ENCODE data around the gene ANKRD31.
A peak's percentile ranks its signal among the peaks of the same experiment; 100 is the strongest.

Gene ANKRD31

DNA sequence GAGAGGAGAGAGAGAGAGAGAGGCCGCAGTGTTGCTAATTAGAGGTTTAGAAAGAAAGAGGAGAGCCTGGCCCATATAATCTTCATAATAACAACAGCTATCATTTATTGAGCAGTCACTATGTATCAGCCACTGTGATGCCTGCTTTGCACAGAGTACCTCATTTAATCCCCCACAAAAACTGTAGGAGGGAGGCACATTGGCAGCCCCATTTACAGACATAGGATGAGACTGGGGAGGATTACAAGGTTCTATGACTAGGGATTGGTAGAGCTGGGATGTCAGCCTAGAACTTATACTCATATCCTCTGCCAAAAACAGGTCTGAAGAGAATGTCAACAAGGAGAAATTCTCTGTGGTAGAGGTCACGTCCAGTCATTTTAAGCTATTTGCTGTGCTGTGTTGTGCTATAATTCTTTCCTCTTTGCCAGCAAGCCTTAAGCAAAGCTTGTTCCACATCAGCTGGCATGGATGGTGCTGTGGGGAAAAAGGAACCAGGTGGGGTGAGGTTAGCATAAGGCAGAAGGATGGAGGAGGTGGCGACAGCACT, 177.6 kb downstream of the ANKRD31 start:
- DNase-seq (ENCODE audit: low read depth in 3 of 3), result no peak

GRCh38 chr5:75057561-75057960, 179.1 kb downstream of the ANKRD31 start:
- DNase-seq (ENCODE audit: low read depth in 3 of 3), result no peak

- no peak for DNase-seq (ENCODE audit: low read depth in 3 of 3)
These were observed 180.9 kb downstream of the ANKRD31 start for GRCh38 chr5:75055727-75056144.

DNA sequence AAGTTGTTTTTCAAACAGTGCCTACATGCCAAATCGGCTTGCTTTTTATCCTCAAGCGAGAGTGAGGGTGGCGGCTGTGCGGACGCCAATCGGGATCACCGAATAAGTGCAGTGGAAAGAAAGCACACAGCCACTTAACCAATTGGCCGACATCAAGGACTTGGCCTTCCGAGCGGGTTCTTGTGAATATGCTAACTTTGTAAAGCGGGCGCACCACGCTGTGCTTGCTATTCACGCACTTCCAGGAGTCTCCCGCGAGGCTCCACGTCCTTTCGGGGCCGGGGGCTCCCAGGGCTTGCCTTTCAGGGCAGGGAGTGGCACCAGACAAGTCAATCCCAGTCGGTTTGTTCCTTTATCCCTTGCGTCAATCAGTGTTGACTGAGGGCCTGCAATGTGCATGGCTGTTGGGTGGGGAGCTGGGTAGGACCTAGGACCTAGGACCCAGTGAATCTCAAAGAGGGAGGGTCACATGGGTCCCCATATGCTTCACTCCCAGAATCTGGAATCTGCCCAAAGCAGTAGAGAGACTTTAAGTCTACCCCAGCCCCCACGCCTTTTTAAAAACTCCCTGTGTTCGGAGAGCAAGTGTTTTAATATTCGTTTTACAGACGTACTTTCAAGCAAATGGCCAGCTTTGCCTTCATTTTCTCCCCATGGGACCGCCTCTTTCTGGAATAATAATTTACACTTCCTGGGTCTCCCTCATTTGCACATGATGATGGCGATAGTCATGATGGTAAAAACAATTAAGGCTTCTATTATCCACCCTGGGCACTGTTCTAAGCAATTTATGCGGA, 182.3 kb downstream of the ANKRD31 start:
- no peak for DNase-seq (ENCODE audit: low read depth in 3 of 3)

GRCh38 chr5:75053304-75054133, 183.2 kb downstream of the ANKRD31 start:
- peak in 1 of 3 experiments; percentile 31 for DNase-seq (ENCODE audit: low read depth in 3 of 3)

- DNase-seq (ENCODE audit: low read depth in 3 of 3), result no peak
These were observed 183.7 kb downstream of the ANKRD31 start for GRCh38 chr5:75053054-75053303.

- peak in 1 of 3 experiments; percentile 20 for DNase-seq (ENCODE audit: low read depth in 3 of 3)
These were observed 184.3 kb downstream of the ANKRD31 start, which contains the start of gene GCNT4 for GRCh38 chr5:75052192-75053053. Gene GCNT4, minus strand, starts transcription at chr5:75052558. Its CDS starts 22,521 bp downstream, at chr5:75030037.

- peak in 1 of 3 experiments; percentile 18 for DNase-seq (ENCODE audit: low read depth in 3 of 3)
These were observed 185.4 kb downstream of the ANKRD31 start for GRCh38 chr5:75051217-75051751.

GRCh38 chr5:75050415-75050814, 186.3 kb downstream of the ANKRD31 start:
- DNase-seq (ENCODE audit: low read depth in 3 of 3), result no peak

- peak in 2 of 3 experiments; percentile 48 to 52 for DNase-seq (ENCODE audit: low read depth in 3 of 3)
These were observed 187.0 kb downstream of the ANKRD31 start for GRCh38 chr5:75049456-75050351.

GRCh38 chr5:75048457-75048953, 188.2 kb downstream of the ANKRD31 start:
- DNase-seq (ENCODE audit: low read depth in 3 of 3), result no peak

GRCh38 chr5:75047356-75047755, 189.3 kb downstream of the ANKRD31 start:
- DNase-seq (ENCODE audit: low read depth in 3 of 3), result no peak

DNA sequence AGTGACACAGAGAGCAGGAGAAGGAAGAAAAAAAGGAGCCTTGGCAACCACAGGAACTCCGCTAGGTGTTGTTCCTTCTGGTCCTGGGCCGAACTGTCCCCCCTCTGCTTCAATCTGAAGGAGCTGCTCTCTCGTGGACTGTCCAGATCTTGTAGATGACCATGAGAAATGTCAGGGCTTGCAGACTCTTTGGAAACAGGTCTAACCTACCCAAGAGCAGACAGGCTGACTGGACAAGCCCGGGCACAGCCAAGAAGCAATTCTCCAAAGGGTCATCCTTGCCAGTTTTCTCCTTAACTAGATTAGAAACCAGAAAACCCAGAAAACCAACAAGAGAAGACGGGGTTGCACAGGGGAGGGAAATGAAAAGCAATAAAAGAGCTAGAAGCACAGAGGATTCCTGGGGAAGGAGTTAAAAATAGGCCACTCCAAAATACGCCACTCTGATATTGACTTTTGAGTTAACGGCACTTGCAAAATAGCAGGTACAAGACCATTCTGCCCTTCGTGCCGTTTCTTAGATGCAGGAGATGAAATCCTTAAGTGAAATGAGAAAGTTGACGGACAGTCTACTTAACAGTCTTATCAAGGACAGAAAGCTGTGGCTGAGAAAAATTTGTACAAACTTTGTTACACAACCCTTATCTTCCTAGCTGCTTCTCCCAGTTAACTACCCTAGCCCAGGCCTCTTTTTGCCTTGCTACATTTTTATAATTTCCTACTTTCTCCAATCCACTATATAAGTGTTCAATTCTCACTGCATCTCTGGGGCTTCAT, 190.1 kb downstream of the ANKRD31 start:
- DNase-seq (ENCODE audit: low read depth in 3 of 3), result no peak

DNA sequence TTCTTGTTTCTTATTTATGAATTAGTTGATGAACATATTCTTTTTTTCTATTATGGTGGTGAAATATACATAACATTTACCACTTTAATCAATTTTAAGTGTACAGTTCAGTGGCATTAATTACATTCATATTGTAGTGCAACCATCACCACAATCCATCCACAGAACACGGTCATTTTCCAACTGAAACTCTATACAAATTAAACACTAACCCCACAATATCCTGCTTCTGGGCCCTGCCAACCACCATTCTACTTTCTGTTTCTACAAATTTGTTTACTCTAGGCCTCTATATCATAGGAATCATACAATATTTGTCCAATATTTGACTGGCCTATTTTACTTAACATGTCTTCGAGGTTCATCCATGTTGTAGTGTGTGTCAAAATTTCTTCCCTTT, 191.6 kb downstream of the ANKRD31 start:
- DNase-seq (ENCODE audit: low read depth in 3 of 3), result no peak

DNA sequence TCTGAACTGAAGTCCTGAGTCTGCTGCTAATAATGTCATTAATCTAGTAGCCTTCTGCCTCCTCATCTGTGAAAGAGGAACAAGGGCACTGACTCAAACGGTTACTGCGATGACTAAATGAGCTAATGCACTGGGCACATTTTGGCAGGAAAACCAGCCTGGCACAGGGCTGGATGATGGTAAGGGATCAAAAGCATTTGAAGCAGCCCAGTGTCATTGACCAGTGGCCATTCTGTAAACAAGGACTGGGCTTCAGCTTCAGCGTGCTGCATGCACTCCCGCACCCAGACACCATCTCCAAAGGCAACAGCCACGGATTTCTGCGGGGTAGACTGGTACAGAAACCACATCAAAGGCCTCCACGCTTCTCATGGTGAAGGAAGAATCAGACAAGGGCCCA, 192.3 kb downstream of the ANKRD31 start:
- no peak for DNase-seq (ENCODE audit: low read depth in 3 of 3)

DNA sequence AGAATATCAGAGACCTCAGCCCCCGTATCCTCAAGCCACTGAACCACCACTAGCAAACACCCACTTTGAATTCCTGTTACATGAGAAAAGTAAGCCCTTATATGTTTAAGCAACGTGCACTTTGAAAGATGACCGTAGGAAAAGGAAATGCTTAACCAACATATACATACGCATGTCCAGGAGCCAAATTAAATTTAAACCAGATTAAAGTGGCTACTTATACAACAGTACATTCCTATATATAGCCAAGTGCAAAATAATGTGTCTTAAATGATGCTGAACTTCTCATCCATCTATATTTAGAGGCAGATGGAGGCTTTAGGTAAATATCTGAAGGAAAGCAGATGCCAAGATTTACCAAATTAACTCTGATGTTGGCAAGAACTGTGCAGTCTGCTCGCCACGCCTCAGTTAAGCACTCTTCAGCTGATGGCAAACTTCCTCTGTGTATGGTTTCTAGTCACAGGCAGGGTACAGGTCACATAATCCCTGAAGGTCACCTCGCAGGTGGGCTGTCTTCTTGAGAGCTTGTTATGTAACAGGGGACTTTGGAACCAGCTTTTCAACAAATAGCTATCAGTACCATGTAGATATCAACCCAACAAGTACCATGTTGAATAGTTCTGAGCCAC, 192.9 kb downstream of the ANKRD31 start:
- no peak for DNase-seq (ENCODE audit: low read depth in 3 of 3)

DNA sequence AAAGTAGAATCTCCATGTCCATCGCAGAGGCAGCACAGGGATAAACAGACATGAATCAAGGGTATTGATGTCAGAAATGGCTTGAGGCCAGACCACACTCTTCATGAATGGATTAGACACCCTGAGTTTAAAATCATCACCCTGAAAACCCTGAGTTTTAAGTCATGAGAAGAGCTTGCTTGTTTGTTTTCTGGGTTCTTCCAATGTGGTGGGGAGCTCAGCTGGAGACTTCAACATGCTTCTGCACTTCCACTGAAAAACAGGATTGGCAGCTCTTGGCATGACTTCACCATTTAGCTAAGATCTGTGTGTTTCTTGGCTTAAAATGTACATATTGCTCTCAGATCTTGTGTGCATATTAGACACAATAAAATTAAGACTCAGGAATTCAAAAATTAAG, 194.2 kb downstream of the ANKRD31 start:
- no peak for DNase-seq (ENCODE audit: low read depth in 3 of 3)

DNA sequence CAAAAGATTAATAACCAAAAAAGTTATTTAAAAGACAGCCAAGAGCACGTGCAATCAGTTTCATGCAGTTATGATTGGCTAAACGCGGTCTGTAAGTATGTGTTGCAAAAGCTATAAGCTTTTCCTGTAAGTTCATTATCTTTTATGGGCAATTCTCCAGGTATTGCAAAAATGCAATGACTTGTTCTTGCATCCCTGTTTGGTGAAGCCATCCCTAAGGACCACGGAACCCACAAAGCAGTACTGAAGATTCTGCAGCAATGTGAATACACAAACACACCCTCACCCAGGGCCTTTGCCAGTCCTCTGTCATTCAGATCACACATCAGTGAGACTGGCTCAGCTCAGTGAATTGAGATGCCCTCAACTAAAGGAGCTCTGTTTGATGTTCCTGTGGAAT, 195.7 kb downstream of the ANKRD31 start:
- DNase-seq (ENCODE audit: low read depth in 3 of 3), result no peak

DNA sequence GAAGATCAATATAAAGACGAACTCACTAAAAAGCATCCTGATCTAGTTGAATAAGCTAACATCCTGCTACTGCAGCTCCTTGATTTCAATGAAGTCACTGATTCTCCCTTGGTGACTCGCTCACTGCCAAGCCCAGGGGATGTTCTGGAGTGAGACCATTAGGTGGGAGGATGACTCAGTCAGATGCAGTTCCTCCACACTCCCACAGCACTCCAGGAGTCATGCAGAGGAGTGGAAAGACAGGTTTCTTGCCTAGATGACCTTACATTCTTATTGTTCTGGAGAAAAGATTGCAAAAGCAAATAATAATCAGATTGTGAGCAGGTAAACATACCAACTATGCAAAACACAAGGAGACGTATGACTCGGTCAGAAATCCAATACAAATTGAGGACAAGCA, 199.6 kb downstream of the ANKRD31 start:
- peak in 1 of 3 experiments; percentile 34 for DNase-seq (ENCODE audit: low read depth in 3 of 3)

All from stimulated activated CD4-positive, alpha-beta T cell treated with anti-CD3 and anti-CD28 coated beads, TNF-alpha, amount 100 ng/mL, for 4 hours (primary cell).